Tibial artery (tissue), 4 donors: ENCODE data around the gene HTN1.
"Not testable (repeated sequence)": the region's sequence is repeated elsewhere in the genome, so short reads cannot be mapped to it uniquely, and the experiment has no call there.

Source experiments
- DNase-seq, 2 donors: peaks; one replicate each; pipeline ENCODE4 v3.0.0-alpha.2; 2019
- H3K27ac ChIP-seq, 2 donors: fragments of 200-600 bp; sonication (generic) in 1 of 2; 1 replicate in 1 of 2; 2 replicates in 1 of 2; pipeline ENCODE4 v1.5.1; 2018 to 2019; ENCODE audit warnings: mild to moderate bottlenecking in 1 of 2
- H3K27me3 ChIP-seq, 2 donors: fragments of 200-600 bp; sonication (generic) in 1 of 2; one replicate each; pipeline versions ENCODE4 v1.5.1 to v1.6.0; 2016 to 2019
- H3K36me3 ChIP-seq, 3 donors: fragments of 200-600 bp; sonication (generic) in 2 of 3; one replicate each; pipeline ENCODE4 v1.5.1; 2016 to 2019; ENCODE audit warnings: mild to moderate bottlenecking in 2 of 3
- H3K4me1 ChIP-seq, 4 donors: fragments of 200-600 bp; sonication (generic) in 2 of 4; 1 replicate in 3 of 4; 2 replicates in 1 of 4; pipeline ENCODE4 v1.5.1; 2016 to 2019
- H3K4me3 ChIP-seq, 2 donors: fragments of 200-600 bp; sonication (generic) in 1 of 2; 1 replicate in 1 of 2; 2 replicates in 1 of 2; pipeline ENCODE4 v1.5.1; 2018 to 2019; ENCODE audit warnings: mild to moderate bottlenecking in 2 of 2
- H3K9me3 ChIP-seq, 3 donors: fragments of 200-600 bp; sonication (generic) in 1 of 3; one replicate each; pipeline ENCODE4 v1.5.1; 2016 to 2019
- intact Hi-C: fragments of 100-400 bp; cut with DNase I; formaldehyde crosslinking; loops from one replicate; pipeline ENCODE4 v1.15.0; 2023; ENCODE audit warnings: low total_unique reads
- TF ChIP-seq, protein P1 (sequence below), 2 experiments: fragments of 200-600 bp in 1 of 2; fragments of 450-650 bp in 1 of 2; IDR thresholded peaks; one replicate each; pipeline ENCODE4 v1.5.1; 2017 to 2019; ENCODE audit warnings: antibody characterized with exemption in 2 of 2, mild to moderate bottlenecking in 1 of 2, moderate library complexity in 1 of 2

HTN1 gene

GRCh38 chr4:70050138-70050537 lies at the start of gene HTN1:
TSS of gene HTN1 (plus strand) at chr4:70050438. CDS start at chr4:70053077, 2,639 bp downstream.
- H3K4me1 ChIP-seq, DNase-seq, H3K27me3 ChIP-seq, H3K27ac ChIP-seq, H3K9me3 ChIP-seq, H3K36me3 ChIP-seq, intact Hi-C loops, H3K4me3 ChIP-seq: not testable (repeated sequence)

DNA sequence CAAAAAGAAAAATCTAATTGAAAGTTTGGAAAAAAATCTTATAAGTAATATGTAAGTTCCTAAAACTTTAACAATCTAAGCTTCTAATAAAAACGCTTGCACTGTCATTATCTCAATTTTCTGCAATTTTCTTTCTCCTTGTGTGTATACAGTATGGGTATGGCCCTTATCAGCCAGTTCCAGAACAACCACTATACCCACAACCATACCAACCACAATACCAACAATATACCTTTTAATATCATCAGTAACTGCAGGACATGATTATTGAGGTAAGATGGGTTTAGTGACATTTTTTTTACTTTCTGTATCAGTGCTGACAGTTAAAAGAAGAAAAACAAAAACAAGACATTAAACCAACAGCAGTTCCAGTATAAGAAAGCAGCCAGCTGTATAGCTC lies 49.5 kb upstream of the HTN1 start:
- no peak overlapping the region for H3K4me3 ChIP-seq
- no peak overlapping the region for H3K27ac ChIP-seq
- TF ChIP-seq, protein P1, sequence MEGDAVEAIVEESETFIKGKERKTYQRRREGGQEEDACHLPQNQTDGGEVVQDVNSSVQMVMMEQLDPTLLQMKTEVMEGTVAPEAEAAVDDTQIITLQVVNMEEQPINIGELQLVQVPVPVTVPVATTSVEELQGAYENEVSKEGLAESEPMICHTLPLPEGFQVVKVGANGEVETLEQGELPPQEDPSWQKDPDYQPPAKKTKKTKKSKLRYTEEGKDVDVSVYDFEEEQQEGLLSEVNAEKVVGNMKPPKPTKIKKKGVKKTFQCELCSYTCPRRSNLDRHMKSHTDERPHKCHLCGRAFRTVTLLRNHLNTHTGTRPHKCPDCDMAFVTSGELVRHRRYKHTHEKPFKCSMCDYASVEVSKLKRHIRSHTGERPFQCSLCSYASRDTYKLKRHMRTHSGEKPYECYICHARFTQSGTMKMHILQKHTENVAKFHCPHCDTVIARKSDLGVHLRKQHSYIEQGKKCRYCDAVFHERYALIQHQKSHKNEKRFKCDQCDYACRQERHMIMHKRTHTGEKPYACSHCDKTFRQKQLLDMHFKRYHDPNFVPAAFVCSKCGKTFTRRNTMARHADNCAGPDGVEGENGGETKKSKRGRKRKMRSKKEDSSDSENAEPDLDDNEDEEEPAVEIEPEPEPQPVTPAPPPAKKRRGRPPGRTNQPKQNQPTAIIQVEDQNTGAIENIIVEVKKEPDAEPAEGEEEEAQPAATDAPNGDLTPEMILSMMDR (IDR thresholded peaks at IDR 0.05), result no peak
- intact Hi-C loops, result no loop called here
- DNase-seq, result no peak
- no peaks in the 10 kb centered on the region for H3K9me3 ChIP-seq
- no peaks in the 10 kb centered on the region for H3K27me3 ChIP-seq
- no peaks in the 10 kb centered on the region for H3K4me1 ChIP-seq
- no peaks in the 10 kb centered on the region for H3K36me3 ChIP-seq

DNA sequence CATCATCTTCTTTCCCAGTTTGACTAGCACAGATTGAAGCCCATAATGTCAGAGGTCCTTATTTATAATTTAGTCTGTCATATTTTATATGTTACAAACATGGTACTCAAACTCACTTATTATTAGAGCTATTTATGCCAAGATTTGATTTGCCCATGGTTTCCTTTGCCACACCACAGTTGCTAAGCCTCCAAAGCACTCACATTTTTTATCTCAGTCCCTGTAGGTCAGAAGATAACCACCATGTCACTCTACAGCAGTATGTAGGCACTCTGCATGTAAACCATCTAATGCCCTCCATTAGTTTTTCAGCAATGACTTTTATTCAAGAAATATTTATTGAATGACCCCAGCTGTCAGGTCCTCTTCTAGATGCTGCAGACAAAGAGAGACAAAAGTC lies 47.7 kb upstream of the HTN1 start:
- Histone ChIP-seq H3K9me3 (no peaks in the 10 kb centered on the region), H3K27me3 (no peaks in the 10 kb centered on the region), H3K27ac (no peak overlapping the region), H3K36me3 (no peaks in the 10 kb centered on the region), H3K4me1 (no peaks in the 10 kb centered on the region), H3K4me3 (no peak overlapping the region)
- no peak for DNase-seq
- TF ChIP-seq, protein P1 (IDR thresholded peaks at IDR 0.05), result no peak
- intact Hi-C loops, result no loop called here

GRCh38 chr4:70008771-70009170 lies 41.5 kb upstream of the HTN1 start:
- TF ChIP-seq, protein P1 (IDR thresholded peaks at IDR 0.05), result no peak
- DNase-seq, result no peak
- Histone ChIP-seq H3K4me3 (no peak overlapping the region), H3K27ac (no peak overlapping the region), H3K27me3 (no peaks in the 10 kb centered on the region), H3K9me3 (no peaks in the 10 kb centered on the region), H3K4me1 (no peaks in the 10 kb centered on the region), H3K36me3 (no peaks in the 10 kb centered on the region)
- intact Hi-C loops, result no loop called here

- H3K36me3 ChIP-seq, intact Hi-C loops, H3K27me3 ChIP-seq, H3K27ac ChIP-seq, DNase-seq, H3K4me1 ChIP-seq, H3K4me3 ChIP-seq, H3K9me3 ChIP-seq: not testable (repeated sequence)
These were observed 31.2 kb upstream of the HTN1 start for GRCh38 chr4:70019006-70019405.

DNA sequence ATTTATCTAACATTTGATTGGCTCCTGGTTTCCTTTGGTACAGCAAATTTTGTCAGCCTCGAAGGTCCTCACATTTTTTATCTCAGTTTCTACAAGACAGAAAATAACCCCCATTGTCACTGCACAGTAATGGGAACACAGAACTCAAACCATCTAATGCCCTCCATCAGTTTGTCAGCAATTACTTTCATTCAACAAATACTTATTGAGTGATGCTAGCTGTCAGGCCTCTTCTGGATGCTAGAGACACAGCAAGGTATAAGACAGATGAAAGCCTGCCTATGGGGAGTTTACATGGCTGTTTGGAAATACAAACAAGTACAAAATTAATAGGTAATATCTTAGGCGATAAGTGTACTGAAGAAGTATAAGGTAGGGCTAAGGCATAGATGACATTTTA lies 27.0 kb upstream of the HTN1 start:
- no peak overlapping the region for H3K27ac ChIP-seq
- H3K36me3 ChIP-seq, result no peaks in the 10 kb centered on the region
- H3K4me1 ChIP-seq, result no peaks in the 10 kb centered on the region
- TF ChIP-seq, protein P1 (IDR thresholded peaks at IDR 0.05), result no peak
- H3K27me3 ChIP-seq, result no peaks in the 10 kb centered on the region
- H3K9me3 ChIP-seq, result no peaks in the 10 kb centered on the region
- no peak overlapping the region for H3K4me3 ChIP-seq
- intact Hi-C loops, result no loop called here
- no peak for DNase-seq

DNA sequence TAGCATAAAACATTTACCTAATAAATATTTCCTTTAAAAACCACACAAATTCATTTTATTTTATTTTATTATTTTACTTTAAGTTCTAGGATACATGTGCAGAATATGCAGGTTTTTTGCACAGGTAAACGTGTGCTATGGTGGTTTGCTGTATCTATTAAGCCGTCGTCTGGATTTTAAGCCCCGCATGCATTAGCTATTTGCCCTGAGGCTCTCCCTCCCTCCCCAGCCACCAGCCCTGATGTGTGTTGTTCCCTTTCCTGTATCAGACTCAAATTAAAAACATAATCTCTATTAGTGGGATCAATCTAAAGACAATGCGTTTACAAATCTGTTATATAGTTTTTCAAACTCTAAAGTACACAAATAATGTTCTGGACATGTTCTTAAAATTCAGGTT lies 23.2 kb upstream of the HTN1 start:
- H3K36me3 ChIP-seq, result no peaks in the 10 kb centered on the region
- no peak overlapping the region for H3K4me3 ChIP-seq
- no peak for DNase-seq
- no peaks in the 10 kb centered on the region for H3K9me3 ChIP-seq
- TF ChIP-seq, protein P1 (IDR thresholded peaks at IDR 0.05), result no peak
- no peaks in the 10 kb centered on the region for H3K4me1 ChIP-seq
- no peaks in the 10 kb centered on the region for H3K27me3 ChIP-seq
- intact Hi-C loops, result no loop called here
- H3K27ac ChIP-seq, result no peak overlapping the region

DNA sequence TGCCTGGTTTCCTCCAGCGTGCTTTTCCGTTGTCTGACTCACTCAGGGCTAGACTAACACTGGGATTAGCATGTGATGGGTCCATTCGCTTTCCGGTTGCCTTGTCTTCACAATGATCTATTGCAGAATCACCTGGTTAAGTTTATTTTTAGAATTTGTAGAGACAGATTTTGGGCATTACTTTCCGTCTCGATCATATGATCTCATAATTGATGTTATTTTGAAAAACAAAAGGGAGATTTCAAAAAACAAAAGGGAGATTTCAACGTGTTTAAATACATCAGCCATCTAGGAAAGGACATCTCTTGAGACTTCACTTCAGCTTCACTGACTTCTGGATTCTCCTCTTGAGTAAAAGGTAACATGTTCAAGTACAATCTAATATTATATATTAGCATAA lies 22.1 kb upstream of the HTN1 start, which contains the start of gene HTN3:
Gene HTN3 (plus strand): TSS at position 301 of the 400 bp plus-strand sequence. CDS start 2,282 bp downstream, outside the sequence.
- H3K27ac ChIP-seq, intact Hi-C loops, H3K9me3 ChIP-seq, H3K27me3 ChIP-seq, H3K4me1 ChIP-seq, H3K4me3 ChIP-seq, H3K36me3 ChIP-seq, DNase-seq: not testable (repeated sequence)

DNA sequence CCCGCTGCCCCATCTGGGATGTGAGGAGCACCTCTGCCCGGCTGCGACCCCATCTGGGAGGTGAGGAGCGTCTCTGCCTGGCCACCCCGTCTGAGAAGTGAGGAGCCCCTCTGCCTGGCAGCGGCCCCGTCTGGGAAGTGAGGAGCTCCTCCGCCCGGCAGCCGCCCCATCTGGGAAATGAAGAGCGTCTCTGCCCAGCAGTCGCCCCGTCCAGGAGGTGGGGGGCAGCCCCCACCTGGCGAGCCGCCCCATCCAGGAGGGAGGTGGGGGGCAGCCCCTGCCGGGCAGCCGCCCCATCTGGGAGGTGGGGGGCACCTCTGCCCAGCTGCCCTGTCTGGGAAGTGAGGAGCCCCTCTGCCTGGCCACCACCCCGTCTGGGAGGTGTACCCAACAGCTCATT lies 12.7 kb upstream of the HTN1 start:
- intact Hi-C loops, DNase-seq, H3K27me3 ChIP-seq, H3K4me1 ChIP-seq, H3K4me3 ChIP-seq, H3K9me3 ChIP-seq, H3K36me3 ChIP-seq, H3K27ac ChIP-seq: not testable (repeated sequence)

- H3K27me3 ChIP-seq, H3K27ac ChIP-seq, intact Hi-C loops, H3K36me3 ChIP-seq, H3K4me1 ChIP-seq, DNase-seq, H3K9me3 ChIP-seq, H3K4me3 ChIP-seq: not testable (repeated sequence)
These were observed 10.3 kb upstream of the HTN1 start for GRCh38 chr4:70039928-70040327.
